Brain pericyte (primary cell): ENCODE measurements around the gene GSTM4.
"Not testable (repeated sequence)": the region's sequence is repeated elsewhere in the genome, so short reads cannot be mapped to it uniquely, and the experiment has no call there.

Experiments
- DNase-seq: peaks from one replicate; pipeline ENCODE4 v3.0.0-alpha.2; 2012; ENCODE audit warnings: low read depth, low spot score

Gene GSTM4

DNA sequence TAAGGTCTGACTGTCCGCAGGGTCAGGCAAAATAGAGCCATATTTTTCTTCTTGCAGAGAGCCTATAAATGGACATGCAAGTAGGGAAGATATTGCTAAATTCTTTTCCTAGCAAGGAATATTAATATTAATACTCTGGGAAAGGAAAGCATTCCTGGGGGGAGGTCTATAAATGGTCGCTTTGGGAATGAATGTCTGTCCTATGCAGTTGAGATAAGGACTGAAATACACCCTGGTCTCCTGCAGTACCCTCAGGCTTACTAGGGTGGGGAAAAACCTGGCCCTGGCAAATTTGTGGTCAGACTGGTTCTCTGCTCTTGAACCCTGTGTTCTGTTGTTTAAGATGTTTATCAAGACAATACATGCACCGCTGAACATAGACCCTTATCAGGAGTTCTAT is 47.0 kb downstream of the GSTM4 start:
- not testable (repeated sequence) for DNase-seq

DNA sequence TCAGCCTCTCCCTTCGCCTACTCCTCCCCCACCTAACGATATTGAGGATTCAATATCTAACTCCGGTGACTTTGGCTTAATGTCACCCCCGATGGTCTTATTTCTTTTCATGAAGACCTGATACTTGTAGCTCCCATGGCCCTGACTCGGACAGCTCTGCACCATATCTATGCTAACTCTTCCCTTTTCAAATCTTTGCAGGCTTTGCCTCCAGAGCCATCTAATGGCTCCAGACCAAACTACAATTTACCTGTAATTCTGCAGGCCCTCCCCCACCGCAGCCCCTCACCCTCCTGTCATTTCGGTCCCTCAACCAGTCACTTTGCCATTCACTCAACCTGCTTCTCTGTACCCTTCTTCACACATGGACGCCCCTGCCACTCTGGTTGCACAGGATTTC is 48.3 kb downstream of the GSTM4 start:
- no peak for DNase-seq

DNA sequence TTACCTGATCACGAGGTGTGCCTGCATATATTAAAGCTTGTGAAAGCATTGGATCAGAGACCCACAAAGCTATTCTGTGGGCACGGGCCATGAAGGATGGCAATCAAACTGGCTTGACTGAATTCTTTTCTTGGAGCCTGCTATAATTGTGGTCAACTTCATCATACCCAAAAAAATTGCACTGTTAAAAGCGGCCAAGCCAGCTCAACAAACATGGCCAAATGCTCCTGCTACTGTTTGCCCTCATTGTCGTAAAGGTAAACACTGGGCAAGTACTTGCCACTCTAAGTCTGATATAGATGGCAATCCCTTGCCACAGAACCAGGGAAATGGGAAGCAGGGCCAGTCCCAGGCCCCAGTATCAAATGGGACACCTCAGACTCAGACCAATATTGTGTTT is 49.5 kb downstream of the GSTM4 start:
- DNase-seq = no peak

DNA sequence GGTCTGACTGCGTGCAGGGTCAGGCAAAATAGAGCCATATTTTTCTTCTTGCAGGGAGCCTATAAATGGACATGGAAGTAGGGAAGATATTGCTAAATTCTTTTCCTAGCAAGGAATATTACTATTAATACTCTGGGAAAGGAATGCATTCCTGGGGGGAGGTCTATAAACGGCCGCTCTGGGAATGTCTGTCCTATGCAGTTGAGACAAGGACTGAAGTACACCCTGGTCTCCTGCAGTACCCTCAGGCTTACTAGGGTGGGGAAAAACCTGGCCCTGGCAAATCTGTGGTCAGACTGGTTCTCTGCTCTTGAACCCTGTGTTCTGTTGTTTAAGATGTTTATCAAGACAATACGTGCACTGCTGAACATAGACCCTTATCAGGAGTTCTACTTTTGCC is 53.0 kb downstream of the GSTM4 start:
- not testable (repeated sequence) for DNase-seq

DNA sequence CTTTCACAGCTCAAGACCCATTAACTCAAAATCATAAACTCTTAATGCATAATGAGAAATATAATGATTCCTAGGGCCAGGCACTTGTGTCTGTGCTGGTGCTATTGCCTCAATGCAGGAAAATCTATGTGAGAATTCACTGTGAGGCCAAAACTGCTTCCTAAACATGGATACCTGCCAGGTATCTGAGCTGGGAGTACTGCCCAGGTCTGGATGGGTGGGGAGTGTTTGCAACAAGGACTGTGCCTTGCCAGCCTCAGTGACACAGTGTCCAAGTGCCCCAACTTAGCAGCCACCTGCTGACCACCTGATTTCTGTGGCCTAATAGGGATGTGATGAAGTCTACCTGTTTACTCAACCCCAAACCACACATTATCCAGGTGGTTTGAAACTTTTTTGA is 53.9 kb downstream of the GSTM4 start:
- not testable (repeated sequence) for DNase-seq
